OCI-LY1 (cell line): ENCODE results near the gene TRIM46.
A peak's percentile ranks its signal among the peaks of the same experiment; 100 is the strongest.

Experiments
- H2AFZ ChIP-seq: fragments of 200-600 bp; sonication (generic), shearing (Covaris generic); 2 replicates; pipeline ENCODE4 v1.6.0; 2014; ENCODE audit warnings: antibody characterized with exemption, mild to moderate bottlenecking, low read length
- H3F3A ChIP-seq: fragments of 200-600 bp; sonication (generic), shearing (Covaris generic); 2 replicates; pipeline ENCODE4 v1.6.0; 2014; ENCODE audit warnings: mild to moderate bottlenecking, antibody characterized with exemption, low read length, moderate library complexity; ENCODE audit not compliant: insufficient read depth
- H3K27ac ChIP-seq: fragments of 200-600 bp; sonication (generic); 2 replicates; pipeline ENCODE4 v1.5.1; 2014; ENCODE audit warnings: low read length, mixed run types, mild to moderate bottlenecking, low read depth; ENCODE audit not compliant: poor library complexity, severe bottlenecking
- H3K27me3 ChIP-seq: fragments of 200-600 bp; sonication (generic); 2 replicates; pipeline ENCODE4 v1.6.0; 2014; ENCODE audit warnings: antibody characterized with exemption, mild to moderate bottlenecking, low read length, moderate library complexity; ENCODE audit not compliant: insufficient read depth
- H3K36me3 ChIP-seq: fragments of 200-600 bp; sonication (generic); 2 replicates; pipeline ENCODE4 v1.6.1; 2014; ENCODE audit warnings: mild to moderate bottlenecking, antibody characterized with exemption, low read length, moderate library complexity, mixed read lengths; ENCODE audit not compliant: insufficient read depth
- H3K4me1 ChIP-seq: fragments of 200-600 bp; sonication (generic); 2 replicates; pipeline ENCODE4 v1.5.1; 2014; ENCODE audit warnings: mild to moderate bottlenecking, low read length, moderate library complexity; ENCODE audit not compliant: insufficient read depth, severe bottlenecking
- H3K4me2 ChIP-seq: fragments of 200-600 bp; sonication (generic), shearing (Covaris generic); 2 replicates; pipeline ENCODE4 v1.6.1; 2014; ENCODE audit warnings: low read length
- H3K4me3 ChIP-seq: fragments of 200-600 bp; sonication (generic); 2 replicates; pipeline ENCODE4 v1.5.1; 2014; ENCODE audit warnings: low read length, low read depth, mild to moderate bottlenecking, mixed read lengths; ENCODE audit not compliant: poor library complexity, severe bottlenecking
- H3K79me2 ChIP-seq: fragments of 200-600 bp; shearing (Covaris generic); 2 replicates; pipeline ENCODE4 v1.6.1; 2016; ENCODE audit warnings: mixed run types, low read length, mixed read lengths; ENCODE audit not compliant: insufficient read depth
- H3K9ac ChIP-seq: fragments of 200-600 bp; sonication (generic), shearing (Covaris generic); 2 replicates; pipeline ENCODE4 v1.6.1; 2014; ENCODE audit warnings: mild to moderate bottlenecking, low read length, mixed read lengths
- H3K9me2 ChIP-seq: fragments of 200-600 bp; sonication (generic), shearing (Covaris generic); 2 replicates; pipeline ENCODE4 v1.6.1; 2014; ENCODE audit warnings: low read depth, mild to moderate bottlenecking, low read length, mixed read lengths
- H3K9me3 ChIP-seq: fragments of 200-600 bp; shearing (Covaris generic); 2 replicates; pipeline ENCODE4 v1.6.1; 2014; ENCODE audit warnings: low read length, mixed read lengths
- H4K20me1 ChIP-seq: fragments of 200-600 bp; sonication (generic), shearing (Covaris generic); 2 replicates; pipeline ENCODE4 v1.6.0; 2016; ENCODE audit warnings: mild to moderate bottlenecking, low read length; ENCODE audit not compliant: insufficient read depth
- CTCF ChIP-seq: fragments of 200-600 bp; sonication (generic), shearing (Covaris generic); IDR thresholded peaks from 2 replicates; pipeline ENCODE4 v1.5.1; 2017; ENCODE audit warnings: mild to moderate bottlenecking, antibody characterized with exemption, low read length, moderate library complexity, mixed read lengths
- EZH2 ChIP-seq: fragments of 200-600 bp; sonication (generic), shearing (Covaris generic); IDR thresholded peaks from 2 replicates; pipeline ENCODE4 v1.8.0; 2017; ENCODE audit warnings: borderline replicate concordance, mixed run types, mild to moderate bottlenecking, antibody characterized with exemption, low read length, moderate library complexity, mixed read lengths

Gene TRIM46

GRCh38 chr1:155205035-155205434 lies 31.4 kb downstream of the TRIM46 start:
- peaks cover 24% of the 10 kb centered on the region for H3K4me1 ChIP-seq
- H3K4me2 ChIP-seq: no peak overlapping the region
- no peaks in the 10 kb centered on the region for H3K9me3 ChIP-seq
- H3K9ac ChIP-seq: no peak overlapping the region
- H4K20me1 ChIP-seq: no peaks in the 10 kb centered on the region
- no peak for TF ChIP-seq CTCF
- no peak for TF ChIP-seq EZH2
- no peak overlapping the region for H3K27ac ChIP-seq
- H3K9me2 ChIP-seq: no peaks in the 10 kb centered on the region
- no peak overlapping the region for H2AFZ ChIP-seq
- H3K79me2 ChIP-seq: no peaks in the 10 kb centered on the region
- H3K27me3 ChIP-seq: no peaks in the 10 kb centered on the region; the same call in 1 of the 2 replicates
- no peaks in the 10 kb centered on the region for H3F3A ChIP-seq
- no peaks in the 10 kb centered on the region for H3K36me3 ChIP-seq
- H3K4me3 ChIP-seq: no peak overlapping the region

GRCh38 chr1:155205969-155206593 lies 32.4 kb downstream of the TRIM46 start:
- H3K9ac ChIP-seq: no peak overlapping the region
- H2AFZ ChIP-seq: no peak overlapping the region
- no peaks in the 10 kb centered on the region for H3K9me3 ChIP-seq
- H3K79me2 ChIP-seq: no peaks in the 10 kb centered on the region
- peaks cover 31% of the 10 kb centered on the region for H3K4me1 ChIP-seq
- no peaks in the 10 kb centered on the region for H3K36me3 ChIP-seq
- H3K27ac ChIP-seq: no peak overlapping the region
- H3K27me3 ChIP-seq: no peaks in the 10 kb centered on the region; the same call in 1 of the 2 replicates
- no peak overlapping the region for H3K4me3 ChIP-seq
- H4K20me1 ChIP-seq: no peaks in the 10 kb centered on the region
- TF ChIP-seq EZH2 (no peak), CTCF (no peak)
- H3K4me2 ChIP-seq: no peak overlapping the region
- peaks cover 4% of the 10 kb centered on the region; the same call in 1 of the 2 replicates for H3F3A ChIP-seq
- H3K9me2 ChIP-seq: no peaks in the 10 kb centered on the region

- Histone ChIP-seq H3F3A (peaks cover 4% of the 10 kb centered on the region; the same call in 1 of the 2 replicates), H3K27me3 (no peaks in the 10 kb centered on the region), H2AFZ (no peak overlapping the region), H4K20me1 (no peaks in the 10 kb centered on the region), H3K4me3 (no peak overlapping the region), H3K9ac (peak overlapping the region; percentile 27; the same call in 1 of the 2 replicates), H3K4me1 (peaks cover 31% of the 10 kb centered on the region), H3K36me3 (no peaks in the 10 kb centered on the region), H3K9me3 (no peaks in the 10 kb centered on the region), H3K79me2 (no peaks in the 10 kb centered on the region), H3K9me2 (no peaks in the 10 kb centered on the region), H3K27ac (peak overlapping the region; percentile 24), H3K4me2 (peak overlapping the region; percentile 95; the same call in 1 of the 2 replicates)
- TF ChIP-seq EZH2: no peak
- peak; percentile 86 for TF ChIP-seq CTCF
These were observed 33.5 kb downstream of the TRIM46 start for GRCh38 chr1:155206891-155207805.
